K562 (cell line): ENCODE results near the gene PIGQ. TPM values are rescaled to one million over a fixed set of nuclear protein-coding genes. Genes with fewer than 3 reads are reported as not detected.

ENCODE experiments used
- ATAC-seq: fragments of 200-7000 bp; cut with Tn5 transposase; 3 replicates; pipeline ENCODE4 v1.9.1; 2020; ENCODE audit warnings: moderate library complexity
- BruUV-seq: library from RNA; stranded (reverse); fragments of 400-500 nt; replicated peaks from 2 replicates; lab custom pipeline; 2021; lab: Mats Ljungman, UMichigan
- CTCF ChIA-PET: fragments of 300-600 bp; formaldehyde crosslinking; extraction: SDS; loops from one replicate; lab custom pipeline; 2021; ENCODE audit warnings: low intra/inter-chr PET ratio; lab: Yijun Ruan, JAX
- POLR2A ChIA-PET: fragments of 300-600, 350-650 bp; sonication (Branson Sonifier 250); formaldehyde crosslinking; extraction: SDS; loops from one replicate; lab custom pipeline; 2021; ENCODE audit warnings: antibody characterized with exemption, inconsistent platforms; lab: Yijun Ruan, JAX
- DNase-seq, 4 experiments: peaks; one replicate each; pipeline versions ENCODE4 v3.0.0 to v3.0.0-alpha.2; 2011 to 2018; ENCODE audit warnings: low spot score in 3 of 4, mixed read lengths in 3 of 4; ENCODE audit errors: extremely low read depth in 1 of 4
- FAIRE-seq: peaks from 2 replicates; lab custom pipeline; 2011; peaks lifted over from hg19 to GRCh38; lab: Jason Lieb, UNC
- H2AFZ ChIP-seq: 2 replicates; pipeline ENCODE4 v1.6.0; 2011; ENCODE audit warnings: low read depth, low read length, control low read depth, inconsistent platforms
- H3K27ac ChIP-seq: fragments of 200-600 bp; 3 replicates; pipeline ENCODE4 v1.8.0; 2011; ENCODE audit warnings: low read depth, mild to moderate bottlenecking, control low read depth, inconsistent platforms, low read length, moderate library complexity, mixed read lengths; ENCODE audit errors: extremely low read depth
- H3K27me3 ChIP-seq, 2 experiments: fragments of 300-600 bp in 1 of 2; 2 replicates in 1 of 2; 3 replicates in 1 of 2; pipeline versions ENCODE4 v1.6.0 to v1.8.0; 2011; ENCODE audit warnings: inconsistent platforms in 2 of 2, low read length in 2 of 2, mild to moderate bottlenecking in 1 of 2, mixed read lengths in 1 of 2, moderate library complexity in 1 of 2; ENCODE audit not compliant: control insufficient read depth in 2 of 2, insufficient read depth in 2 of 2
- H3K36me3 ChIP-seq: fragments of 300-600 bp; 3 replicates; pipeline ENCODE4 v1.8.0; 2011; ENCODE audit warnings: mild to moderate bottlenecking, low read length, inconsistent platforms; ENCODE audit not compliant: control insufficient read depth, insufficient read depth
- H3K4me1 ChIP-seq, 2 experiments: fragments of 200-600 bp in 1 of 2; replicated peaks in 1 of 2; 2 replicates in 1 of 2; 3 replicates in 1 of 2; pipeline versions ENCODE4 v1.5.1 to v1.8.0; 2011; ENCODE audit warnings: inconsistent platforms in 2 of 2, low read length in 2 of 2, mild to moderate bottlenecking in 1 of 2, mixed read lengths in 1 of 2, moderate library complexity in 1 of 2; ENCODE audit not compliant: control insufficient read depth in 2 of 2, insufficient read depth in 2 of 2
- H3K4me2 ChIP-seq: 2 replicates; pipeline ENCODE4 v1.6.1; 2011; ENCODE audit warnings: low read length, control low read depth, inconsistent platforms, mixed read lengths; ENCODE audit not compliant: insufficient read depth
- H3K4me3 ChIP-seq: fragments of 200-600 bp; sonication (generic), shearing (Covaris generic); 2 replicates; pipeline ENCODE4 v1.5.1; 2016; ENCODE audit warnings: control low read depth, inconsistent platforms
- H3K79me2 ChIP-seq: fragments of 200-600 bp; 3 replicates; pipeline ENCODE4 v1.8.0; 2011; ENCODE audit warnings: low read length, inconsistent platforms; ENCODE audit not compliant: control insufficient read depth, insufficient read depth
- H3K9ac ChIP-seq, 2 experiments: 2 replicates each; pipeline versions ENCODE4 v1.6.0 to v1.6.1; 2011; ENCODE audit warnings: low read depth in 2 of 2, low read length in 2 of 2, control low read depth in 1 of 2, inconsistent platforms in 1 of 2, mild to moderate bottlenecking in 1 of 2, mixed read lengths in 1 of 2; ENCODE audit not compliant: insufficient read depth in 1 of 2
- H3K9me1 ChIP-seq: one replicate; pipeline ENCODE4 v1.6.0; 2011; ENCODE audit warnings: inconsistent platforms, mild to moderate bottlenecking, low read length, moderate library complexity; ENCODE audit not compliant: control insufficient read depth, insufficient read depth
- H3K9me3 ChIP-seq: replicated peaks from 2 replicates; pipeline ENCODE4 v1.5.1; 2011; ENCODE audit warnings: low read depth, low read length, inconsistent platforms; ENCODE audit not compliant: control insufficient read depth, insufficient read depth
- H4K20me1 ChIP-seq: replicated peaks from 2 replicates; pipeline ENCODE4 v1.6.1; 2011; ENCODE audit warnings: low read length, inconsistent platforms, mixed read lengths; ENCODE audit not compliant: control insufficient read depth, insufficient read depth
- HLTF ChIP-seq: fragments of 450-650 bp; IDR thresholded peaks from 2 replicates; pipeline ENCODE4 v1.6.1; 2016
- HNRNPLL ChIP-seq: fragments of 200-400 bp; formaldehyde crosslinking; IDR thresholded peaks from 2 replicates; pipeline ENCODE4 v1.6.1; 2017; ENCODE audit warnings: low read length, low read depth, mild to moderate bottlenecking; ENCODE audit not compliant: poor library complexity, severe bottlenecking
- ILK ChIP-seq: fragments of 450-650 bp; IDR thresholded peaks from 2 replicates; pipeline ENCODE4 v1.6.1; 2016; ENCODE audit warnings: missing genetic modification characterization, low read depth, mild to moderate bottlenecking, missing compliant biosample characterization, moderate library complexity, borderline replicate concordance
- MBD2 ChIP-seq: sonication (generic); IDR thresholded peaks from 2 replicates; pipeline ENCODE4 v1.6.1; 2016; ENCODE audit warnings: low read depth, borderline replicate concordance
- ZNF184 ChIP-seq: sonication (generic); formaldehyde crosslinking; IDR thresholded peaks from 2 replicates; pipeline ENCODE4 v1.5.0; 2020; ENCODE audit warnings: missing genetic modification reagents
- WGBS: fragments of 100-300 bp; shearing (Covaris generic); methylation state at CpG from one replicate; pipeline ENCODE4 v1.1.6; 2016; ENCODE audit warnings: low coverage, mixed read lengths; ENCODE audit not compliant: insufficient coverage; ENCODE audit errors: missing lambda C conversion rate; 5-methylcytosine and 5-hydroxymethylcytosine counted together
- in situ Hi-C: fragments of 300-500 bp; cut with MboI; formaldehyde crosslinking; loops from 4 replicates; pipeline ENCODE4 v1.15.0; 2018; ENCODE audit warnings: inconsistent platforms, mixed read lengths
- intact Hi-C: fragments of 100-400 bp; cut with micrococcal nuclease; formaldehyde crosslinking; loops from 2 replicates; pipeline ENCODE4 v1.14.2; 2022
- polyA plus RNA-seq, 8 experiments: library from polyadenylated mRNA; depleted of rRNA in 4 of 8; stranded (reverse) in 5 of 8; unstranded in 3 of 8; fragments of >200 nt; fragmentation: Nextera tagmentation in 2 of 8; fragmentation: Illumina TruSeq in 1 of 8; extraction: Ambion mirVana in 2 of 8; extraction: Trizol in 1 of 8; gene quantifications; 2 replicates each; pipeline versions ENCODE4 v1.2.1 to v1.2.3, GENCODE V29; 2011 to 2014; ENCODE audit warnings: inconsistent platforms in 1 of 8, missing spikeins in 1 of 8
- total RNA-seq, 7 experiments: library from RNA; depleted of rRNA in 6 of 7; stranded (reverse); fragments of >200 nt in 6 of 7; fragmentation: Illumina TruSeq in 2 of 7; extraction: Trizol in 2 of 7; gene quantifications; 2 replicates each; pipeline versions ENCODE4 v1.2.1 to v1.2.3, GENCODE V29; 2011 to 2021; ENCODE audit warnings: low replicate concordance in 1 of 7
- TF ChIP-seq, protein P1 (sequence below), 2 experiments: fragments of 450-650 bp; IDR thresholded peaks; 2 replicates each; pipeline ENCODE4 v1.6.1; 2018; ENCODE audit warnings: mild to moderate bottlenecking in 2 of 2, low read depth in 1 of 2; ENCODE audit not compliant: partially characterized antibody in 2 of 2
- TF ChIP-seq, protein P2 (sequence below): sonication (generic); formaldehyde crosslinking; IDR thresholded peaks from 2 replicates; pipeline ENCODE4 v1.8.1; 2023; ENCODE audit warnings: mild to moderate bottlenecking, missing genetic modification reagents

Gene PIGQ
- total and polyA plus RNA-seq, 9 of the 15 experiments (the other 6 are each of a cell fraction or from before 2014, with no cell fraction given): 0.20 to 49.6 (median 11.7) TPM

DNA sequence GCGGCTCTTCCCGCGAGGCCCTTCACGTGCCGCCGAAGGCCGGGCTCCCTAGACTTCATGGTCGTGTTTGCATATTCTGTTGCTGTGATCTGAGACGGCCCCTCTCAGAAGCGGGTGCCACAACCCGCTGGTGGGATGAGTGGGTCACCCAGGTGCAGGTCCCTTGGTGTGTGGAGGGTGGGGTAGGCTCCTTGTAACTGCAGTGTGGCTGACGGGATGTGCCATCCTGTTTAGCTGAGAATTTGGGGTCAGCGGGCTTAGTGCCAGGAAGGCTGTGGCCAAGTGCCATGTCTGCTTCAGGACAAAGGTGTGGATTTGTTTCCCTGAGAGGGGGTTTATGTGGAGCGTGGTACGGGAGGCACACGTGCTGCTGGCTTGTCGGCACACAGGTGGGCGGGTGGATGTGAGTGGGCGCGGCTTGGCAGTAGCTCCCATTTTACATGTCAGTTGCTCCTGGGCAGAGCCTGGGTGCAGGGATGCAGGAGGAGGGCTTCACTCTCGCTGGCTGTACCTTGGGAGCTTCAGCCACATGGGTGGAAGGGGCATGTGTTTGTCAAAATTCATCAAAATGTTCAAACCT is 51.8 kb downstream of the PIGQ start:
- intact Hi-C loops: loop anchor here (2.0 kb wide), 1 partner anchor 15 kb away; the partner anchor contains the start of gene METTL26

More for the DNA sequence above, 51.8 kb downstream of the PIGQ start:
- 73% methylated on average over 20 of the region's 21 CpGs for WGBS
- H3K27ac ChIP-seq: peak overlapping the region; percentile 71; the same call in 2 of the 3 replicates
- no TSS peak for BruUV-seq
- H2AFZ ChIP-seq: peak overlapping the region; percentile 53
- TF ChIP-seq, protein P1, sequence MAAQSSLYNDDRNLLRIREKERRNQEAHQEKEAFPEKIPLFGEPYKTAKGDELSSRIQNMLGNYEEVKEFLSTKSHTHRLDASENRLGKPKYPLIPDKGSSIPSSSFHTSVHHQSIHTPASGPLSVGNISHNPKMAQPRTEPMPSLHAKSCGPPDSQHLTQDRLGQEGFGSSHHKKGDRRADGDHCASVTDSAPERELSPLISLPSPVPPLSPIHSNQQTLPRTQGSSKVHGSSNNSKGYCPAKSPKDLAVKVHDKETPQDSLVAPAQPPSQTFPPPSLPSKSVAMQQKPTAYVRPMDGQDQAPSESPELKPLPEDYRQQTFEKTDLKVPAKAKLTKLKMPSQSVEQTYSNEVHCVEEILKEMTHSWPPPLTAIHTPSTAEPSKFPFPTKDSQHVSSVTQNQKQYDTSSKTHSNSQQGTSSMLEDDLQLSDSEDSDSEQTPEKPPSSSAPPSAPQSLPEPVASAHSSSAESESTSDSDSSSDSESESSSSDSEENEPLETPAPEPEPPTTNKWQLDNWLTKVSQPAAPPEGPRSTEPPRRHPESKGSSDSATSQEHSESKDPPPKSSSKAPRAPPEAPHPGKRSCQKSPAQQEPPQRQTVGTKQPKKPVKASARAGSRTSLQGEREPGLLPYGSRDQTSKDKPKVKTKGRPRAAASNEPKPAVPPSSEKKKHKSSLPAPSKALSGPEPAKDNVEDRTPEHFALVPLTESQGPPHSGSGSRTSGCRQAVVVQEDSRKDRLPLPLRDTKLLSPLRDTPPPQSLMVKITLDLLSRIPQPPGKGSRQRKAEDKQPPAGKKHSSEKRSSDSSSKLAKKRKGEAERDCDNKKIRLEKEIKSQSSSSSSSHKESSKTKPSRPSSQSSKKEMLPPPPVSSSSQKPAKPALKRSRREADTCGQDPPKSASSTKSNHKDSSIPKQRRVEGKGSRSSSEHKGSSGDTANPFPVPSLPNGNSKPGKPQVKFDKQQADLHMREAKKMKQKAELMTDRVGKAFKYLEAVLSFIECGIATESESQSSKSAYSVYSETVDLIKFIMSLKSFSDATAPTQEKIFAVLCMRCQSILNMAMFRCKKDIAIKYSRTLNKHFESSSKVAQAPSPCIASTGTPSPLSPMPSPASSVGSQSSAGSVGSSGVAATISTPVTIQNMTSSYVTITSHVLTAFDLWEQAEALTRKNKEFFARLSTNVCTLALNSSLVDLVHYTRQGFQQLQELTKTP (IDR thresholded peaks at IDR 0.05; ENCODE audit: low read depth in 1 of 2, partially characterized antibody in 2 of 2): no peak
- TF ChIP-seq MBD2 (peak; percentile 5; the same call in 1 of the 2 replicates), ILK (tag) (no peak), HLTF (no peak), HNRNPLL (no peak), ZNF184 (no peak)
- TF ChIP-seq, protein P2, sequence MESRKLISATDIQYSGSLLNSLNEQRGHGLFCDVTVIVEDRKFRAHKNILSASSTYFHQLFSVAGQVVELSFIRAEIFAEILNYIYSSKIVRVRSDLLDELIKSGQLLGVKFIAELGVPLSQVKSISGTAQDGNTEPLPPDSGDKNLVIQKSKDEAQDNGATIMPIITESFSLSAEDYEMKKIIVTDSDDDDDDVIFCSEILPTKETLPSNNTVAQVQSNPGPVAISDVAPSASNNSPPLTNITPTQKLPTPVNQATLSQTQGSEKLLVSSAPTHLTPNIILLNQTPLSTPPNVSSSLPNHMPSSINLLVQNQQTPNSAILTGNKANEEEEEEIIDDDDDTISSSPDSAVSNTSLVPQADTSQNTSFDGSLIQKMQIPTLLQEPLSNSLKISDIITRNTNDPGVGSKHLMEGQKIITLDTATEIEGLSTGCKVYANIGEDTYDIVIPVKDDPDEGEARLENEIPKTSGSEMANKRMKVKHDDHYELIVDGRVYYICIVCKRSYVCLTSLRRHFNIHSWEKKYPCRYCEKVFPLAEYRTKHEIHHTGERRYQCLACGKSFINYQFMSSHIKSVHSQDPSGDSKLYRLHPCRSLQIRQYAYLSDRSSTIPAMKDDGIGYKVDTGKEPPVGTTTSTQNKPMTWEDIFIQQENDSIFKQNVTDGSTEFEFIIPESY (CRISPR knock-in tag): 0 out of 2 replicates have a peak, but pooled peaks have one; percentile 49
- H3K4me1 ChIP-seq: peaks cover 21 to 71% of the 10 kb centered on the region in 2 experiments
- H3K27me3 ChIP-seq: no peaks in the 10 kb centered on the region
- ATAC-seq: no peak
- H3K4me2 ChIP-seq: peak overlapping the region; percentile 73
- peaks cover 19% of the 10 kb centered on the region; the same call in 2 of the 3 replicates for H3K79me2 ChIP-seq
- ChIA-PET CTCF (no interaction called here), POLR2A (interaction anchor here (0.7 to 1.3 kb wide), 13 partner anchors 9 to 355 kb away, joined by 3 to 9 read pairs (median 3); partner anchors contain the start of genes METTL26 and WFIKKN1)
- no peaks in the 10 kb centered on the region for H4K20me1 ChIP-seq
- H3K4me3 ChIP-seq: 0 out of 2 replicates have a peak overlapping the region, but pooled peaks have one; percentile 24
- FAIRE-seq: no peak
- in situ Hi-C loops: no loop called here
- DNase-seq: no peak
- H3K36me3 ChIP-seq: peaks cover 8% of the 10 kb centered on the region; the same call in 2 of the 3 replicates
- no peaks in the 10 kb centered on the region for H3K9me3 ChIP-seq
- peak overlapping the region; percentile 67 to 93 for H3K9ac ChIP-seq
- H3K9me1 ChIP-seq: no peaks in the 10 kb centered on the region
